Stimulated activated CD8-positive, alpha-beta memory T cell treated with anti-CD3 and anti-CD28 coated beads, Interleukin-12 subunit alpha, Interleukin-12 subunit beta, amount 100 ng/mL, for 1 hour (primary cell): ENCODE measurements around the gene KCNIP1.
"Not testable (repeated sequence)": the region's sequence is repeated elsewhere in the genome, so short reads cannot be mapped to it uniquely, and the experiment has no call there.

ENCODE experiments used
- DNase-seq: peaks from one replicate; pipeline ENCODE4 v3.0.0-alpha.2; 2020; ENCODE audit warnings: low read depth

Gene KCNIP1

GRCh38 chr5:170537451-170538095 is 33.8 kb downstream of the KCNIP1 start:
- DNase-seq, result no peak

DNA sequence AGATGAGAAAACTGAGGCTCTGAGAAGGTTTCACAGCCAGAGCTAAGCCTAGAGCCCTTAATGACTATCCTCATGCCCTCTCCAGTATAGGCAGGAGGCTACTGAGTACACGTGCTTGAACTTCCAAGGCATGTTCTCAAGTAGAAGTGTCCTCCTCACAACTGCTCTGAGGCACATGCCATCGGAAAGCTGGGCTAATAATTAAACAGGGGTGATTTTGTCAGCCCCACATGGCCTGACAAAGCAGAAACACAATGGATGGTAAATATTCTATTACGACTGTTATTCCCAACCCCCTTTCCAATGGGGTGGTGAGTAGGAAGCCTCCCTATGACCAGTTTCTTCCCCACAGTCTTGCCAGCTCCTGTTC is 34.3 kb downstream of the KCNIP1 start:
- DNase-seq, result no peak

- no peak for DNase-seq
Measured at GRCh38 chr5:170538696-170539586, 35.1 kb downstream of the KCNIP1 start.

- DNase-seq, result no peak
Measured at GRCh38 chr5:170540271-170540670, 36.5 kb downstream of the KCNIP1 start.

DNA sequence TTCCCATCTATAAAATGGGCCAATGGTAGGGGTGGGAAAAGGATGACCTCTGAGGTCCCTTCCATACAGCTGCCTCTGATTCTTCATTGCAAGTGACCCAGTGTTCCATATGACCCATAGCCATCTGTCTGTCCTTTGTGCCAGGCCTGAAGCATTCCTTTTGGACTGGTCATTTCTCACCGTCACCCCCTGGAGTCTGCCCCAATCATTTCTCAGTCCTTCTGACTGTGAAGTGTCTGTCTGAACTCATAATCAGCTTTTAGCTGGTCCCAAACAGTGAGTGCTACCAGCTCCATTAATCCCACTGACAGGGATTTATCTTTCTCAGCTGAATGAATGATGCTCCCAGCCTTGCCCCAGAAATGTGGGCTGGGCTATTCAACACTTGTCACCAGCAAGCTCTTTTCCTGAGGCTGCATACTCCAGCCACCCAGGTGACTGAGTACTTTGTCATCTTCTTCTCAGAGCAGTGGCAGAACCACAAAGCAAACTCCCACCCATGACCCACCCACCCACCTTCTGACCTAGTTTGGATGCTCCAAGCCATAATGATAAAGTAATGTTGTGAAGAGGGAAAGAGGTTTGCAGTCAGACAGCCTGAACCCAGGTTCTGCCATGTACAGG is 37.4 kb downstream of the KCNIP1 start:
- DNase-seq, result no peak

DNA sequence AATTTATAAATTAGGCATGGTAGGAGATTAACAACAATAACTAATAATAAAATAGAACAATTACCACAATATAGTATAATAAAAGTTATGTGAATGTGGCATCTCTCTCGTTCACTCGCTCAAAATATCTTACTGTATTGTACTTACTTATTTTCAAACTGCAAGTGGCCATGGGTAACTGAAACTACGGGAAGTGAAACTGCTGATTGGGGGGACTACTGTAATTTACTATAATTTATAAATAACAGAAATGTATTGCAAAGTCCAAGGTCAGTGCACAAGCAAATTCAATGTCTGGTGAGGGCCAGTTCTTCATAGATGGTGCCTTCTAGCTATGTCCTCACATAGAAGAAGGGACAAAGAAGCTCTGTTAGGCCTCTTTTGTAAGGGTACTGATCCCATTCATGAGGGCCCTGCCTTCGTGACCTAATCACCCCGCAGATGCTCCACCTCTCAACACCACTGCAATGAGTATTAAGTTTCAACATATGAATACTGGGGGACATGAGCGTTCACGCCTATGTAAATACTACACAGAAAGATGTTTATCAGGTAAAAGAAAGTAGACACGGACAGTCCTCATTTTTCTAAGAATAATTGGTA is 39.0 kb downstream of the KCNIP1 start:
- DNase-seq, result no peak

GRCh38 chr5:170545313-170545712 is 41.5 kb downstream of the KCNIP1 start:
- no peak for DNase-seq

DNA sequence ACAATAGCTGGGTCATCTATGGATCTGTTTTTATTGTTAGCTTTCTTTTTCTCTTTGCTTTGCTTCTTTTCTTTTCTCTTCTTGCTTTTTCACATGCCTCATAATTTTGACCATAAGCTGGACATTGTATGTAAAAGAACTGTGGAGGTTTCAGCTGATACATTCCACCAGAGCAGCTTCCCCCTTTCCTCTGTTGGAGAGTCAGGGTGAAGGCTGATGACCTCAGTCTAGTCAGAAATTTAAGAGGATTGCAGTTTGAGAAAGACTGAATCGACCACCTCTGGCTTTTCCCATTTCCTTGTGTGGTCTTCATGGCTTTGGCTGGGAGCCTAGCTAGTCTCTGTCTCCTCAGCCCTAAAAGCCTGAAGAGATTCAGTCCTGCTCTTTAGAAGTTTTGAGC is 42.0 kb downstream of the KCNIP1 start:
- DNase-seq, result no peak

- no peak for DNase-seq
Measured at GRCh38 chr5:170546282-170546681, 42.5 kb downstream of the KCNIP1 start.

DNA sequence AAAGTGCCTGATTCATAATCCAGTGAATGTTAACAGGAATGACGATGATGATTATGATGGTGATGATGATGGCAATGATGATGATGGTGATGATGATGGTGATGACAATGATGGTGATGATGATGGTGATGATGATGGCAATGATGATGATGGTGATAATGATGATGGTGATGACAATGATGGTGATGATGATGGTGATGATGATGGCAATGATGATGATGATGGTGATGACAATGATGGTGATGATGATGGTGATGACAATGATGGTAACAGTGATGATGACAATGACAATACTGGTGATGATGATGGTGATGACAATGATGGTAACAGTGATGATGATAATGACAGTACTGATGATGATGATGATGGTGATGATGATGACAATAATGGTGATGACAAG is 46.6 kb downstream of the KCNIP1 start:
- DNase-seq, result not testable (repeated sequence)

GRCh38 chr5:170551076-170551475 is 47.3 kb downstream of the KCNIP1 start:
- no peak for DNase-seq

DNA sequence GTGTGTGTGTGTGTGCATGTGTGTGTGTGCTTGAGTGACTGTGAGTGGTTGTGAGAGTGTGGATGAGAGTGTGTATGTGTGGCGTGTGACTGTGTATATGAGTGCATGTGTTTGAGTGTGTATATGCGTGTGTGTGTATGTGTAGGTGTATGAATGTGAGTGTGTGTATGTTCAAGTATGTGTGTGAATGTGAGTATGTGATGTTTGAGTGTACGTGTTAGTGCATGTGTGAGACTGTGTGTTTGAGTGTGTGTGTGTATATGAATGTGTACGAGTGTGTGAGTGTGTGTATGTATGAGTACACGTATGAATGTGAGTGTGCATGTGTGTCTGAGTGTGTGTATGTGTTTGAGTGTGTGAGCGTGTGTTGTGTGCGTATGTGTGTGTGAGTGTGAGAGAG is 47.8 kb downstream of the KCNIP1 start:
- no peak for DNase-seq

- DNase-seq, result no peak
Measured at GRCh38 chr5:170552621-170553115, 48.8 kb downstream of the KCNIP1 start.

DNA sequence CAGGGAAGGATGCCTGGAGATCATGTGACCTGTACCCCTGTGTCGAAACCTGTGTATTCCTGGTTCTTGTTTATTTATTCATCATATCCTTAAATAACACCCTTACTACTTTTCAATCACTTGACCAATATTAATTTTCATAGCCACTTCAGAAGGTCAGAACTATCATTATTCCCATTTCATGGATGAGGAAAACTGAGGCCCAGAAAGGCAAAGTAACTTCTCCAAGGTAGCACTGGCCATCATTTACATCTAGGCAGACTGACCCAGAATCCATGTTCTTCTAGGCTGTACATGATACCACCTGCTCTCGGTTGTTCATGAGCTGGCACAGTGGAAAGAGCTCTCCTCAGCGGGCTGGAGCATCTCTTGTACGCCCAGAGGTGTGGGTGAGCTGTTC is 49.4 kb downstream of the KCNIP1 start:
- no peak for DNase-seq

GRCh38 chr5:170554521-170555267 is 50.9 kb downstream of the KCNIP1 start:
- no peak for DNase-seq

GRCh38 chr5:170557314-170557713 is 53.5 kb downstream of the KCNIP1 start:
- DNase-seq, result no peak

- DNase-seq, result no peak
Measured at GRCh38 chr5:170559296-170559695, 55.5 kb downstream of the KCNIP1 start.

DNA sequence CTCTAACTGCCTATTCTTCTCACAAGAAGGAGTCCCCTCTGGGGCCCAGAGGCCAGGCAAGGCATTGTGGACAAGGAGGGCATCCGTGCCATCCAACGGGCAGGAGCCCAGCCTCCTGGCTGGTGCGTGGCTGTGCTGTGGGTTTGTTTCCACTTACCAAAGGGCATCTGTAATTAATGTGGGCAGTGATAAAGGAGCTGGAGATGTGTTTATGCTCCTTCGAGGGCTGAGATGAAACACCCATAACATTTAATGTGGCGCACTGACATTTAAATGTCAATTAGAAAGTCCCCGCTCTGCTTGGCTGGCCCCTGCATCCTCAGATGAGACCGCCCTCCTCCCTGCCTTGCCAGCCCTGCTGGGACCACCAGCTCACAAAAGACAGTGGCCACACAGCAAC is 57.1 kb downstream of the KCNIP1 start:
- no peak for DNase-seq

DNA sequence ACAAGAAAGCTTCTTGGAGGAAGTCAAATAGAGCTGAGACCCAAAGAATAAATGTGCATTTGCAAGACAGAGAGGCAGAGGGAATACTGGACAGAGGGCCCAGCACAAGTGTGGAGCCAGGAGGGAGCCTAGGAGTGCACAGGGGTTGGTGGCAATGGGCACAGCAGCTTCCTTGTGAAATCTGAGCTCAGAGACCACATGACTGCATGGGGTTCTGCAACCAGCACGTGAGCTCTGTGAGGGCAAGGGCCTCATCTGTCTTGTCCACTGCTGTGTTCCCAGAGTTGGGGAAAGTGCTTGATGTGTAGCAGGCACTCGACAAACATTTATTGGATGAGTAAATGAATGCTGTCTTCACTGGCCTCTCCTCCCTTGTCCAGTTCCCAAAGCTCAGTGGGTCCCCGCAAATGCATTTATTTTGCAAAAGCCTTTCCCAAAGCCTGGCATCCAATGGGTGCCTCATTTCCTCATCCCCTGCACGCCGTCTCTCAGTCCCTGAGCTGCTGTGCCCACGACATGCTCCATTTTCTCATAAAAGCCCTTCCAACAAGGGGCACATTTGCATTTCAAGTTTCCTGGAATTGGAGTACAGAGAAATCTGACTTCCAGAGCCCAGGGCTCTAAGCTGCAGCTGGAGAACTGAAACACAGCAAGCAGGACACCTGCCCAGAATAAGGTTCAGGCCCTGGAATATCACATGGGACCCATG is 58.5 kb downstream of the KCNIP1 start:
- no peak for DNase-seq

DNA sequence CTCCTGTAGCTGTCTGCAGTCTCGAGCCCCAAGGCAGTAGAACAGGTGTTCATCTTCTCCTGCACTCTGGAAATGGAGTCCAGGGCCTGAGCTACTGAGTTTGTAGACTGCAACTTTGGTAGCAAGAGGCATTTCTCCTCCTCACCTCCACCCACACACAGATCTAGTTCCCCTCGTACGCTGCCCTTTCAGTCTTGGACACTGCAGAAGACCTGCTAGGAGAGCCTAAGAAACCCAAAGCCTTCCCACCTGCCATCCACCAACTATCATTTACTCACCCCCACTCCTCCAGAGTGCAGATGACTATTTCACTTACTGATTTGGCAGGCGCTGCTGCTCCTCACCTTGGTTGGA is 59.0 kb downstream of the KCNIP1 start:
- DNase-seq, result no peak

DNA sequence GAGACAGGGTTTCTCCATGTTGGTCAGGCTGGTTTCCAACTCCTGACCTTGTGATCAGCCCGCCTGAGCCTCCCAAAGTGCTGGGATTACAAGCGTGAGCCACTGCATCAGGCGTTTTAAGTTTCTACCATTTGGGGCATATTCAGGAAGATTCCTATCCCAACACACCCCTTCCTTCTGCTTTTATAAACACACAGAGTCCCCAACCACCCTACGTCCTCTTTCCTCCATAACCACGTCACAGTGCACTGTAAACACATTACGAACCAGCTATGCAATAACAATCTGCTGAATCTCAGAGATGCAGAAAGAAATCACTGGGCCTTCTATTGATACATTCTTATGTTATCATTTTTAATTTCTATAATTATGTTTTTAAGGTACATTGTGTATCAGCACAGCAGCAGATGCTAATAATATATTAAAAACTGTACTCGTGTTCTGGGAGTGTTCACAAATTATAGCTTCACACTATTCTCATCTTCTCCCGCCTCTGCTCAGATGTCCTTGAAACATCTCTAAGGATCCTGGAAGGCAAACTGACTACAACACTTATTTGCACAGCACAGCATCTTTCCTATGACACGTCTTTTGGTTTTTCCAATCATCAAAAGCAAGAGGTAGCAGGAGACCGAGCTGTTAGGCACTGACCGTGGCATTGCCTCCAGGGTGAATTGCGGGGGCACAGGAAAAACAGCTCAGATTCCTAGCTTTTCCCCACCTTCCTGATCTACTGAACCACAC is 60.2 kb downstream of the KCNIP1 start:
- no peak for DNase-seq
